Panc1 (cell line): ENCODE data around the gene TTLL11. TPM values are rescaled to one million over a fixed set of nuclear protein-coding genes. Genes with fewer than 3 reads are reported as not detected.

ENCODE experiments used
- ATAC-seq: fragments of 200-7000 bp; cut with Tn5 transposase; 2 replicates; pipeline ENCODE4 v1.9.1; 2020; ENCODE audit warnings: mild to moderate bottlenecking, moderate library complexity
- BruUV-seq: library from RNA; stranded (reverse); fragments of 400-500 nt; replicated peaks from 2 replicates; lab custom pipeline; 2021; lab: Mats Ljungman, UMichigan
- CTCF ChIA-PET: fragments of 300-600 bp; sonication (Branson Sonifier 250); formaldehyde crosslinking; loops from one replicate; lab custom pipeline; 2022; ENCODE audit warnings: antibody characterized with exemption; lab: Charles Lee
- POLR2A ChIA-PET: fragments of 300-600 bp; sonication (Branson Sonifier 250); formaldehyde crosslinking; loops from one replicate; lab custom pipeline; 2022; ENCODE audit warnings: antibody characterized with exemption; lab: Charles Lee
- DNase-seq: peaks from one replicate; pipeline ENCODE4 v3.0.0-alpha.2; 2010; ENCODE audit warnings: low read depth, low spot score
- H3K27ac ChIP-seq: 2 replicates; pipeline ENCODE4 v1.5.1; 2011; ENCODE audit warnings: mild to moderate bottlenecking, low read length, inconsistent platforms
- H3K27me3 ChIP-seq: fragments of 200-500 bp; sonication (Bioruptor generic); 2 replicates; pipeline ENCODE4 v1.6.0; 2014; ENCODE audit warnings: low read length, inconsistent platforms; ENCODE audit not compliant: control insufficient read depth, insufficient read depth
- H3K36me3 ChIP-seq: fragments of 200-500 bp; sonication (Bioruptor generic); 2 replicates; pipeline ENCODE4 v1.5.1; 2014; ENCODE audit warnings: inconsistent platforms, mild to moderate bottlenecking, low read length, moderate library complexity; ENCODE audit not compliant: control insufficient read depth, insufficient read depth
- H3K4me1 ChIP-seq: 2 replicates; pipeline ENCODE4 v1.5.1; 2011; ENCODE audit warnings: inconsistent platforms, mild to moderate bottlenecking, low read length, moderate library complexity; ENCODE audit not compliant: control insufficient read depth, insufficient read depth
- H3K4me3 ChIP-seq, 2 experiments: 2 replicates each; pipeline ENCODE4 v1.5.1; 2011 to 2012; ENCODE audit warnings: low read depth in 2 of 2, low read length in 2 of 2, mild to moderate bottlenecking in 2 of 2, inconsistent platforms in 1 of 2, moderate library complexity in 1 of 2
- H3K9me3 ChIP-seq: fragments of 200-500 bp; sonication (Bioruptor generic); 2 replicates; pipeline ENCODE4 v1.5.1; 2014; ENCODE audit warnings: low read depth, mild to moderate bottlenecking, inconsistent platforms, low read length, moderate library complexity; ENCODE audit not compliant: control insufficient read depth, insufficient read depth
- POLR2AphosphoS5 ChIP-seq: IDR thresholded peaks from 2 replicates; pipeline ENCODE4 v1.6.1; 2012; ENCODE audit warnings: mild to moderate bottlenecking, low read depth, low read length, moderate library complexity
- SIN3A ChIP-seq: IDR thresholded peaks from 2 replicates; pipeline ENCODE4 v1.6.1; 2012; ENCODE audit warnings: low read depth, mild to moderate bottlenecking, low read length, moderate library complexity, borderline replicate concordance; ENCODE audit not compliant: insufficient read depth
- TCF7L2 ChIP-seq: IDR thresholded peaks from 2 replicates; pipeline ENCODE4 v1.6.1; 2011; ENCODE audit warnings: mild to moderate bottlenecking, low read depth, low read length, inconsistent platforms
- in situ Hi-C: cut with HindIII; loops from 2 replicates; pipeline ENCODE4 v1.10.0; 2016; ENCODE audit warnings: low sequenced_read_pairs, low pct_unique_long_range_greater_than_20kb
- intact Hi-C: fragments of 100-400 bp; cut with micrococcal nuclease; formaldehyde crosslinking; loops from one replicate; pipeline ENCODE4 v1.10.0; 2022; ENCODE audit not compliant: unreplicated experiment
- total RNA-seq: library from RNA; stranded (reverse); gene quantifications from one replicate; pipeline ENCODE4 v1.2.1, GENCODE V29; 2021; ENCODE audit not compliant: unreplicated experiment
- TF ChIP-seq, protein P1 (sequence below), 2 experiments: IDR thresholded peaks; 2 replicates each; pipeline ENCODE4 v1.6.1; 2011 to 2012; ENCODE audit warnings: low read depth in 2 of 2, control low read depth in 1 of 2, low read length in 1 of 2, mild to moderate bottlenecking in 1 of 2, moderate library complexity in 1 of 2; ENCODE audit not compliant: insufficient read depth in 1 of 2
- TF ChIP-seq, protein P2 (sequence below): fragments of 450-650 bp; IDR thresholded peaks from 2 replicates; pipeline ENCODE4 v1.5.1; 2017; ENCODE audit warnings: mild to moderate bottlenecking

Gene TTLL11
- total RNA-seq, 1 experiment from 2014 or later = 1.1 TPM

DNA sequence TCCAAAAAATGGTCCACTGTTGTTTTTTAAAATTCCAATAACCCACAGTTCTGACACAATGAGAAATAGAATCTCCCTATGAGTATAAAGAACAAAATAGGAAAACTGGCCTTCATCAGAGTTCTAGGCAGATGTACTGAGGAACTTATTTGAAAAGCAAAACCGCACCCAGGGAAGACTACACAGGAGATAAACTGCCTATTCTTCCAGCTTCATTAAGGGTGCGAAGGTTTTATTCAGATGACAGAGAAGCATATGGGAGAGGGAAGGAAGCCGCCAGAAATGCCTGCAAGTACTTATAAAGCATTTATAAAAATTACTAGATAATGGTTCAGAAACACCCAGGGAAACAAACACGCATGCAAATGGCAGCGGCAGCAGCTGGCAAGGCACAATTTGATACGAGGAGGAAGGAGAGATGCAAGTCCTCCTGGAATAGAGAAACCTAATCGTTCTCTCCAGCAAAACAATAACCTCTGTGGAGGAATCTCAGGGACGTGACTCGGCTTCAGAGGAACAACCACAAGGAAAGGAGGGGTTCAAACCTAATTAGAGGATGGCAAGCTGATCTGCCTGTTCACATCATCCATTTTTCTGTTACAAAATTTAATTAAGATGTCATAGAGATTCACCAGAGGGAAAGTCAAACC is 9.0 kb downstream of the TTLL11 start:
- H3K4me3 ChIP-seq = no peak overlapping the region
- BruUV-seq = no TSS peak
- ChIA-PET POLR2A (no interaction called here), CTCF (no interaction called here)
- in situ Hi-C loops (no loop called here), intact Hi-C loops (no loop called here)
- TF ChIP-seq POLR2AphosphoS5 (no peak), SIN3A (no peak), TCF7L2 (no peak)
- TF ChIP-seq, protein P1, sequence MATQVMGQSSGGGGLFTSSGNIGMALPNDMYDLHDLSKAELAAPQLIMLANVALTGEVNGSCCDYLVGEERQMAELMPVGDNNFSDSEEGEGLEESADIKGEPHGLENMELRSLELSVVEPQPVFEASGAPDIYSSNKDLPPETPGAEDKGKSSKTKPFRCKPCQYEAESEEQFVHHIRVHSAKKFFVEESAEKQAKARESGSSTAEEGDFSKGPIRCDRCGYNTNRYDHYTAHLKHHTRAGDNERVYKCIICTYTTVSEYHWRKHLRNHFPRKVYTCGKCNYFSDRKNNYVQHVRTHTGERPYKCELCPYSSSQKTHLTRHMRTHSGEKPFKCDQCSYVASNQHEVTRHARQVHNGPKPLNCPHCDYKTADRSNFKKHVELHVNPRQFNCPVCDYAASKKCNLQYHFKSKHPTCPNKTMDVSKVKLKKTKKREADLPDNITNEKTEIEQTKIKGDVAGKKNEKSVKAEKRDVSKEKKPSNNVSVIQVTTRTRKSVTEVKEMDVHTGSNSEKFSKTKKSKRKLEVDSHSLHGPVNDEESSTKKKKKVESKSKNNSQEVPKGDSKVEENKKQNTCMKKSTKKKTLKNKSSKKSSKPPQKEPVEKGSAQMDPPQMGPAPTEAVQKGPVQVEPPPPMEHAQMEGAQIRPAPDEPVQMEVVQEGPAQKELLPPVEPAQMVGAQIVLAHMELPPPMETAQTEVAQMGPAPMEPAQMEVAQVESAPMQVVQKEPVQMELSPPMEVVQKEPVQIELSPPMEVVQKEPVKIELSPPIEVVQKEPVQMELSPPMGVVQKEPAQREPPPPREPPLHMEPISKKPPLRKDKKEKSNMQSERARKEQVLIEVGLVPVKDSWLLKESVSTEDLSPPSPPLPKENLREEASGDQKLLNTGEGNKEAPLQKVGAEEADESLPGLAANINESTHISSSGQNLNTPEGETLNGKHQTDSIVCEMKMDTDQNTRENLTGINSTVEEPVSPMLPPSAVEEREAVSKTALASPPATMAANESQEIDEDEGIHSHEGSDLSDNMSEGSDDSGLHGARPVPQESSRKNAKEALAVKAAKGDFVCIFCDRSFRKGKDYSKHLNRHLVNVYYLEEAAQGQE (IDR thresholded peaks at IDR 0.05; ENCODE audit: insufficient read depth in 1 of 2, low read depth in 2 of 2, low read length in 1 of 2) = no peak
- TF ChIP-seq, protein P2, sequence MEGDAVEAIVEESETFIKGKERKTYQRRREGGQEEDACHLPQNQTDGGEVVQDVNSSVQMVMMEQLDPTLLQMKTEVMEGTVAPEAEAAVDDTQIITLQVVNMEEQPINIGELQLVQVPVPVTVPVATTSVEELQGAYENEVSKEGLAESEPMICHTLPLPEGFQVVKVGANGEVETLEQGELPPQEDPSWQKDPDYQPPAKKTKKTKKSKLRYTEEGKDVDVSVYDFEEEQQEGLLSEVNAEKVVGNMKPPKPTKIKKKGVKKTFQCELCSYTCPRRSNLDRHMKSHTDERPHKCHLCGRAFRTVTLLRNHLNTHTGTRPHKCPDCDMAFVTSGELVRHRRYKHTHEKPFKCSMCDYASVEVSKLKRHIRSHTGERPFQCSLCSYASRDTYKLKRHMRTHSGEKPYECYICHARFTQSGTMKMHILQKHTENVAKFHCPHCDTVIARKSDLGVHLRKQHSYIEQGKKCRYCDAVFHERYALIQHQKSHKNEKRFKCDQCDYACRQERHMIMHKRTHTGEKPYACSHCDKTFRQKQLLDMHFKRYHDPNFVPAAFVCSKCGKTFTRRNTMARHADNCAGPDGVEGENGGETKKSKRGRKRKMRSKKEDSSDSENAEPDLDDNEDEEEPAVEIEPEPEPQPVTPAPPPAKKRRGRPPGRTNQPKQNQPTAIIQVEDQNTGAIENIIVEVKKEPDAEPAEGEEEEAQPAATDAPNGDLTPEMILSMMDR = no peak
- H3K4me1 ChIP-seq = no peaks in the 10 kb centered on the region
- no peak for ATAC-seq
- H3K27me3 ChIP-seq = no peaks in the 10 kb centered on the region
- no peak overlapping the region for H3K27ac ChIP-seq
- no peaks in the 10 kb centered on the region for H3K9me3 ChIP-seq
- H3K36me3 ChIP-seq = no peaks in the 10 kb centered on the region
- no peak for DNase-seq

DNA sequence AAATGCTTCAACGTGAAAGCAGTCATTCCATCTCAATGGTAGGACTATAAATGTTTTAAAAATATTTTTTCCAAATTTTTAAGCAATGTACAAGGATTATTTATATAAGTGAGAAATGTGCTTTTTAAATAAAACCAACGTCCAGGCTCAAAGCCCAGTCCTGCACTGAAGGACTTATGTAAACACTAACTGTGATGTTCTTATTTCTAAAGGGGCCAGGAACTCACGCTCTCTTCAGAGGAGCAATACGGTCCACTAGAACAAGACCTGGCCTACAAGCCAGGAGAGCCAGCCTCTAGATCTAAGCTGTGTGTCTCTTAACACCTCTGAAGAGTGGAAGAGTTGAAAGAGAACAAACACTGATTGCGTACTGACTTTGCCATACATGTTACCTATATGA is 12.1 kb downstream of the TTLL11 start:
- Histone ChIP-seq H3K27me3 (no peaks in the 10 kb centered on the region), H3K4me1 (no peaks in the 10 kb centered on the region), H3K4me3 (no peak overlapping the region), H3K27ac (no peak overlapping the region), H3K9me3 (no peaks in the 10 kb centered on the region; the same call in 1 of the 2 replicates), H3K36me3 (no peaks in the 10 kb centered on the region)
- DNase-seq = no peak
- ChIA-PET POLR2A (no interaction called here), CTCF (no interaction called here)
- no peak for ATAC-seq
- intact Hi-C loops (no loop called here), in situ Hi-C loops (no loop called here)
- TF ChIP-seq, protein P2 = no peak
- TF ChIP-seq POLR2AphosphoS5 (no peak), TCF7L2 (no peak), SIN3A (no peak)
- TF ChIP-seq, protein P1 (IDR thresholded peaks at IDR 0.05; ENCODE audit: insufficient read depth in 1 of 2, low read depth in 2 of 2, low read length in 1 of 2) = no peak
- no TSS peak for BruUV-seq
